GM21786 (cell line): ENCODE measurements around the gene BBLN.
"Not testable (repeated sequence)": the region's sequence is repeated elsewhere in the genome, so short reads cannot be mapped to it uniquely, and the experiment has no call there.

Experiments
- ATAC-seq: cut with Tn5 transposase; IDR thresholded peaks from one replicate; pipeline ENCODE4 v1.9.1; 2021; ENCODE audit not compliant: unreplicated experiment

Gene BBLN

DNA sequence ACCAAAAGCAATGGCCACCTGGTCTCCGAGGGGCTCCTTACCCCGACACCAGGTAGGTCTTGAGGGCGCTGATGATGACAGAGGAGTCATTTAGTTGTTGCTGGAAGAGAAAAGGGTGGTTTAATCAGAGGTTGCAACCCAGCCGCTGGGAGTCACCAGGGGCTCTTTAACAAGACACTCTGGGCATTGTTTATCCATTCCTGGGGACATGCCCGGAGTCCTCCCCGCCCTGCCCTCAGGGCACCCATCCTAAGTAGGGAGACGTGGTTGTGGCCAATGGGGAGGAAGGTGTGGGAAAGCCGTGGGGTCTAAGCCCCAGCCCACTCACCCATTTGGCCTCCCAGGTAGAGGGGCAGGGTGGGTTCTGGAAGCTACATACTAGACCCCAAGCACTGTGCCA, 35.6 kb upstream of the BBLN start:
- ATAC-seq, result no peak

DNA sequence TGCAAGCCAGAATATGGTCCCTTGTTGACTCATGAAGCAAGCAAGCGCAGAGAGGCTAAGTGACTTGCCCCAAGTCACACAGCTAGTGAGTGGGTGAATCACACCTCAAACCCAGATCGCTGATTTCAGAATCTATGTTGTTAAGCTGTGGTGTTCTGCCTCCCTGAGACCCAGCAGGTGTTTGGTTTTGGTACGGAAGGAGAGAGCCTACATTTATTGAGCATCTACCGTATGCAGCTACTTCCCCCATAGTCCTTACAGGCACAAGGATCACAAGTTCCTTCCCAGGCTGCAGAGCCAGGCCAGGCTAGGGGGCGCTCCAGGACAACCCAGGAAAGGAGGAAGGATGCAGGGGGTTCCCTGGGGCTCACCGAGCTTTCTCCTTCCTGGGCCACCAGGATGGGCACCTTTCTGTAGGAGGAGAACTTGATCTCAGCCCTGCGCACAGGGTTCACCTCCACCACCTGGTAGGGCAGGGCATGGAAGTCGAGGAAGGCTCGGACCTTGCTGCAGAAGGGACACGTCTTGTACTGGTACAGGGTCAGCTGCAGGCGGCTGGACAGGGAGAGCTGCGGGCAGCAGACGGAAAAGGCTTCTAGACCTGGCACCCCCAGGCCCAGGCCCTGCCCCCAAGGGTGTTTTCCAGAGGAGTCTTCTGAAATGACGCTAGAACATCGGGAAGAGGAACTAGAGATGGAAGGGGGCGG, 35.0 kb upstream of the BBLN start:
- no peak for ATAC-seq

DNA sequence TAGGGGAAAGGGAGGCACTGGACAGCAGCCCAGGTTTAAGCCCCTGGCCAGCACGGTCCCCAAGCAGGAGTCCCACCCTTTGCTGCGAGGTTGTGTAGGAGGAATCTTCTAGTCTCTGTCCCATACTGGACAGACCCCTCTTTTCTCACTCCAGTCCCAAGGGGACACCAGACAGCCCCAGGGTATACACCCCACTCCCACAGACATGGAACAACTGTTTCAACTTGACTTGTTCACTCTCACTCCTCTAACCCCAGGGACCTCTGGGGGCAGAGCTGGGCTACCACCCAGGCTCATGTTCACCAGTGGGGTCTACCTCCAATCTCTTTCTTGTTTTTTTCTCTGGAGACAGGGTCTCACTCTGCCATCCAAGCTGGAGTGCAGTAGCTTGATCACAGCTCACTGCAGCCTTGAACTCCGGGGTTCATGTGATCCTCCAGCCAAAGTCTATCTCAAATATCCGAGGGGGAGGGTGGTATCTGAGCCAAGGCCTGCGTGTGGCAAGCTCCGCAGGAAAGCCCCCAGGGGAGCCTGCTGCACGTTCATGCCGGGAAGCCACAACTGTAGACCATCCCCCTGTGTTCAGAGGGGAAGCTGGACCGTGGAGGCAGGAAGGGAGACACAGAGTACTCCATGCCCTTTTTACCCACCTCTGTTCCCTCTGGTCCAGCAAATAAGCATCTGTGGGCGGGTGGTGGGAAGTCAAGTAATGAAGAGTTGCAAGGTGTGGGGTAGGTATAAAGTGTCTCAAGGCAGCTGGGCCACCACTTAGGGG, 34.3 kb upstream of the BBLN start:
- ATAC-seq, result no peak

DNA sequence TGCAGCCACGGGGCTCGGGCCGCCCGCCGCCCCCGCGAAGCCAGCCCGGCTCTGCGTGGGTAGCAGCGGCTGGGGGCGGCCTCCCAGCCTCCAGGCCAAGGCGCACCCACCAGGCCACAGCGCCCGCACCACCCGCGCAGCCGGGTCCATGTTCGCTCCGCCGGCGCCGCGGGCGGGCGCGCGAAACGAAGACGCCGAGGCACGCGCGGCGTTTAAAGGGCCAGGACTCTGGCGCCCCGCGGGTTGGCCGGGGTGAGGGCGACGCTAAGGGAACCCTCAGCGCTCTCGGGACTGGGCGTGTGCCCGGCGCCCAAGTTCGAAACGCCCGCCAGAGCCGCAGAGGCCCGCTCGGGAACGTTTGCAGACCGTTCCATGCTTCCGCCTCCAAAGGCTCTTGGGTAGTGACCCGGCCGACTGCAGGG, 32.5 kb upstream of the BBLN start, which contains the start of gene PTGES2:
PTGES2 (minus strand) TSS at position 162 of the 422 bp plus-strand sequence; CDS start at position 150, 12 bp downstream.
- peak; percentile 44 for ATAC-seq

DNA sequence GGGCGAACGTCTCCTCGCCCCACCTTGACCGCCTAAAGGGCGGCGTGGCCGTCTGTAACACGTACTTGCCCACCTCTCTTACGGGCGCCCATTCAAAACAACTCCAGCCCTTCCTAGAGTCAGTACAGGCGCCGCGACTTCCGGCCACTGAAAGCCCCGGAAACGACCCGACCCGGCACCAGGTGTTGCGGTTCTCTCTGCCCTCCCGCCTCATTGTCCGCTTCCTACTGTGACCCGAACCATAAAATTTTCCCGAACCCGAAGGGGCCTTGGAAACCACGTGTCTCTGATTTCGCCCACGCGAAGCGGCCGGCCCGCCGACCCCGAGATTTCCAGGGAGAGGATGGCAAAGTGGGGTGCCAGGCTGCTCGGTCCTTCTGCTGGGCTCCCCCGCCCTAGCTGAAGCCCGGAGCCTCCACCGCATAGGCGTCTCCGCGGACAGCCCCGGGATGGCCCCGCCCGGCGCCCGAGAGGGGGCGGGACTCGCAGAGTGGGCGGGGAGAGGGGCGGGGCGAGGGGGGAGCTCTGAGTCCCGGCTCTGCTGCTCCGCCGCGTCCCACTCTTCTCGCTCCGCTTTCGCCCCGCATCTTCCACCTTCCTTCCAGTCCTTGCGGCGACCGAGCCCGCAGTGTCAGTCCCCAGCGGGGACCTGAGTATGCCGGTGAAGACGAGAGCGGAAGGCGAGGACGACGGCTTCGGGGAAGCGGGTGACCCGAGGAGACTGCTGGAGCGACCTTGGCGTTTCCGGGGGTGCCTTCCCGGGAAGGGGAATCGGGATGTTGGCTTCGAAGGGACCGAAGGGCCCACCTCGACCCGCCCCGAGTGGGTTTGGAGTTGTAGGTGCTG, 31.9 kb upstream of the BBLN start:
- peak; percentile 59 for ATAC-seq

DNA sequence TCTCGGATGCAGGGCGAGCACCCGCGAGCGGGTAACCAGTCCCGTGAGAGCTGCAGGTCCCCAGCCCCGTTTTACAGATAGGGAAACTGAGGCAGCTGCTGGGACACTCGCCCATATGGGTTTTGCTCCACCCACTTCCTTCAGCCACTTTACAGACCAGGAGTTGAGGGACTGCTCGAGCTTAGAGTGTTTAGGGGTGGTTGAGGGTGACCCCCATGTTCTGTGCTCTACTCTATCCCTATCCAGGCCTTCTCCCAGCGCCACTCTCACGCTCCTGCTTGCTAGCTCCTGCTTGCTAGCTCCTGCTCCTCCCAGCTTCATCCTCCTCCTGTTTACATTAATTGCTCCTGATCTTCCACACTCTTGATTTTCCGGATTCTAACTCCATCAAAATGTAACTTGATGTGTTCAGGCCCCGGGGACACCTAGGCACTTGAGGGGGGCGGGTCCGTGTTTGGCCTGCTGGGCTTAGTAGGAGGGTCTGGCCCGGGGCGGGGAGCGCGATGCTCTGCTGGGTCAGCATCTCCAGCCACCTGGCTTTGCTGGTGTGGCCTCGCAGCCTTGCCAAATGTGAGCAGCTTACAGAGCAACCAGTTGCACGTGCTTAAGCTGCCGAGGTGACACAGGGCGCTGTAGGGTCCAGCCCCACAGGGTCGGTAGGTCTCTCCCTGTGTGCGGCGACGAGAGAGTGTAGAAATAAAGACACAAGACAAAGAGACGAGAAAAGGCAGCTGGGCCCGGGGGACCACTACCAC, 31.1 kb upstream of the BBLN start:
- ATAC-seq, result no peak

DNA sequence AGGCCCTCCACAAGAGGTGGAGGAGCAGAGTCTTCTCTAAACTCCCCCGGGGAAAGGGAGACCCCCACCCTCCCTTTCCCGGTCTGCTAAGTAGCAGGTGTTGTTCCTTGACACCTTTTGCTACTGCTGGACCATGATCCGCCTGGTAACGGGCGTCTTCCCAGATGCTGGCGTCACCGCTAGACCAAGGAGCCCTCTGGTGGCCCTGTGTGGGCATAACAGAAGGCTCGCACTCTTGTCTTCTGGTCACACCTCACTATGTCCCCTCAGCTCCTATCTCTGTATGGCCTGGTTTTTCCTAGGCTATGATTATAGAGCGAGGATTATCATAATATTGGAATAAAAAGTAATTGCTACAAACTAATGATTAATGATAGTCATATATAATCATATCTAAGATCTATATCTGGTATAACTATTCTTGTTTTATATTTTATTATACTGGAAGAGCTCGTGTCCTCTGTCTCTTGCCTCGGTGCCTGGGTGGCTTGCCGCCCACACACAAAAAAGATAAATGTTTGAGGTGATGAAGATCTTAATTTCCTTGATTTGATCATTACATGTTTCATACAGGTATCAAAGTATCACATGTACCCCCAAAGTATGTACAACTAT, 30.0 kb upstream of the BBLN start:
- ATAC-seq, result not testable (repeated sequence)

DNA sequence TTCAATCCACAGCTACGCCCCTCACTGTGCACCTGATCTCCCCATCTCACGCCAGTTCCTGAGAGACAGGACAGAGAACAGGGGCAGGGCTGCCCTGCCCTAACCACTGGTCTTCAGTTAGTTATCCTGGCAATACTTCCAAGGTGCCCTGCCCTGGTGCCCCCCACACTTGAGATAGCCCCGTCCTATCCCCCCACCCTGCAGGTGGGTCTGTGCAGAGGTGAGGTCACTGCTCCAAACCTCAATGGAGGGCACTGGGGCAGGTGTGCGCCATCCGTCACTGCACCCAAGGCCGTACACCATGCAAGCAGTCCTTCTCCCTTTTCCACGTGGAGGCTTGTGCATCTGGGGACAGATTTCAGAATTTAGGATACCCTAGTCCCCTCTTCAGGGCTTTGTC, 29.4 kb upstream of the BBLN start:
- not testable (repeated sequence) for ATAC-seq

DNA sequence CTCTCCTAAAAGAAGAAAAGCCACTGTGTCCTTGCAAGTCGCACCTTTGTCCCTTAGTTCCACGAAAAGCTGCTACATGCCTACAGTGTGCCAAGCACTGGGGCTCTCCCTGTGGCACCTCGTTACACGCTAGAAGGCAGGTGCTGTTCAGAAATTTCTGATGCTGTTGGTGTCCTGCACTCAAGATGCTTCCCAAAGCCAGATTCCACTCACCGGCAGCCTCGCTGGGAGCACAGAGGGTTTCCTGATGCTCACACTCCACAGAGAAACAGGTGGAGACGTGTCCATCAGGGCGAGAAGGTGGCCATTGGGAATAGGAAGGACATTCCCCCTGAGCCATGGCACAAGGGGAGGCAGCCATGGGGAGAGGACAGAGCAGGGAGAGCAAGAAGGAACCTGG, 28.7 kb upstream of the BBLN start:
- not testable (repeated sequence) for ATAC-seq

DNA sequence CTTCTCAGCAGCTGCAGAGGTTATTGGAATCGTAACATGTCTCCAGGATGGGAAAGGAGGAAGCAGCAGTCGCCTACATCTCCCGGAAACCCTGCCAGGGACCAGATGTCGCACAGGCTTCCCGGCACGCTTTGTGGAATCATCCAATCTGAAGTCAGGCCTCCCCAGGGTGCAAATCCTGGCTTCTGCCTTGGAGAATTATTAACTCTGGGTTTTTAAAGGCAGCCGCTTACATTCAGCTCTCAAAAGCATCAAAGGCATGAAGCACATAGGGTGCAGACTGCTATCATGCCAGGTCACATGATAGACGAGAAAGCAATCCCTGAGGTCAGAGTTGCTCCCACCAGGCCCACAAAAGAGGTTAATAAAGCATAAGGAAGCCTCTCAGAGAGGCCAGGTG, 27.9 kb upstream of the BBLN start:
- not testable (repeated sequence) for ATAC-seq

DNA sequence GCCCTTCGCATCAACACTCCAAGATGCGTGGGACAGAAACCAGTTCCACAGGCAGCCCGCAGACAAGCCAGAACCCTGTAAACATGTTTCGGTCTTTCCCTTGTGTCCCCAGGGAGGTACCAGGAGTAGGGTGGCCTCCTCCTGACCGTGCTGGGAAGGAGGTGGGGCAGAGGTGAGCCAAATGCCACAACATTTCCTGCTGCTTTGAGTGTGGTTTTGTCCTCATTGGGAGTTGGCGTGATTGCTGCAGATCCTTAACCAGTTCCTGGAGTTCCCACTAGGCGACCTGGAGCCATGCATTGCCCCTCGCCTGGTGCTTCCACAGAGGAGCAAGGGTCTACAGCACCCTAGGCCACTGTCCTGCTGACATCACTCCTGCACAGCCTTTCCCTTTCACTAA, 24.5 kb upstream of the BBLN start:
- not testable (repeated sequence) for ATAC-seq

DNA sequence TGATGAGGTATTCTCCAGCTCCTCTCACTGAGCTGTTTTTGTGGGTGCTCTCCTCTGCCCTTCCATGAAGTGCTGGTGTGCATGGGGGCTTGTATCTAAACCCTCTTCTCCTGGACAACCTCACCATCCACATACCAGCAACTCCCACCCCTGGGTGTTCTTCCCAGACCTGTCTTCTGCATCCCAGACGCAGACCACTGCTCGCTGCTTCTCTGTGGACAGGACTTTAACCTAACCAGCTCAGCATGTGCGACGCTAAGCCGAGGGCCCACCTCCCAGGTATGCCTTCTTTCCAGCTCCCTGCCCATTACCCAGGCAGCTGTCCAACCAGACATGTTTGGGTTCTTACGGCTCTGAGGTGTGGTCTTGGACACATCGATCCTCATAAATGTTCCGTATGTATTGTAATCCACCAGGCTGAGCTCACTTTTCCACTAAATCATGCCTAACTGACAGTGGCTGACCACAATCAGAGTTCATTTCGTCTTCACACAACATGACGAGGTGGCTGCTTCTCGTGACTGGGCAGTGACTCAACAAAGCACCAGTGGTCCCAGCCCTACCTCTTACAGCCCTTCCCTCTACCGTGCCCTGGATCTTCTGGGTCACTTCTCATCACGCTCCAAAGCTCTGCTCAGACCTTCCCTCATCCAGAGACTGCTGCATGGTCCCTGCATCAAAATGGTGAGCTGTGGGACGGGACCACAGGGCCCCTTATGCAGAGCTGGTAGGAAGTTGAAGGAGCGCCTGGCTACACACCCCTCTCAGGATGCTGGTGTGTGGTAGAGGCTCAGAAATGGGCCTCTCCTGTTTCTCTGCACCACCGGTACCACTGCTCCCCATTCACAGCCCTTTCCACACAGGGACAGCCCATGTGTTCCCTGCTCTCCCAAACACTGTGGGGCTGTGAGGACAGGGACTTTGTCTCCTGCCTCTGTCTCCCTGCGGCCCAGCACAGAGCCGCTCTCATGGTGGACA, 23.0 kb upstream of the BBLN start:
- no peak for ATAC-seq

DNA sequence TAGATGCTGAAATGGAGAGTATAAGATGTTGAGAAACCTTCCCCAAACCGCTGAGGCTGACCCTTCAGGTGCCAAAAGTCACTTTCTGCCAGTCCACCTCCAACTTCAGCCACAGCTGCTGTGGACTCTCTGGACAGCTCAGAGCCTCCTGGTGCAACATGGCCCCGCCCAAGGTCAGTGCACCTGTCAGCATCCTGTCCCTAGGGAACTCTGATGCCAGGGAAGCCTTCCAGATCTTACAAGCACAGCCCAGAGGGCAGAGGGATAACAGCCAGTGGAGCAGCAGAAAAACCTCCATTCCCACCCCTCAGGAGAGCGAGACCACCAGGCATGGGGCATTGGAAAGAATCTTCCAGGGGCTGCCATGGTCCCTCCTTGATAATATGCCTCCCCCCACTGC, 22.1 kb upstream of the BBLN start:
- ATAC-seq, result no peak

DNA sequence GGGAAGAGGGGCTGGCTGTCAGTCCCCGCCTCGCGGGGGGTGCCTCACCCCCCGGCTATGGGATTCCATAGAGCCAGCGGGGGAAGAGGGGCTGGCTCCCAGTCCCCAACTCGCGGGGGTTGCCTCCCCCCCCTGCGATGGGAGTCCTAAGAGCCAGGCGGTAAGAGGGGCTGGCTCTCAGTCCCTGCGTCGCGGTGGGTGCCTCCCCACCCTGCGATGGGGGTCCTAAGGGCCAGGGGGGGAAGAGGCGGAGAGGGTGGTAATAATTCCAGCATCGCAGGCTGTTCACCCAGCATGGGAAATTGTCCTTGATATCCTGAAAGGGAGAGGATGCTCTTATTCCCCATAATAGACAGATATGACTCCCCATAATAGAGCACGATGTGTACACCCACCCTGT, 20.4 kb upstream of the BBLN start:
- ATAC-seq, result no peak

DNA sequence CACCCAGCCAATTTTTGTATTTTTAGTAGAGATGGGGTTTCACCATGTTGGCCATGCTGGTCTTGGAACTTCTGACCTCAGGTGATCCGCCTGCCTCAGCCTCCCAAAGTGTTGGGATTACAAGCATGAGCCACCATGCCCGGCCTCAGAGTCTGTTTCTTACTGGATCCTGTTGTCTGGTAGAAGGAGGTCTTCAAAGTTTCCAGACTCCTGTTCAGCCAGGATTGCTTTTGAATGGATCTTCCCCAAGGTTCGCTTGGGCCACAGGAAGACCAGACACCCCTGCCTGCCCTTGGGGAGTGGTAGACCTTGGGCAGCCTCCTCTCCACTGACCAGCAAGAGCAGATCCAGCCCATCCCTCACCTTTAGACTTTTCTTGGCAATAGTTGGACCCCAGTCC, 18.5 kb upstream of the BBLN start:
- ATAC-seq, result no peak

DNA sequence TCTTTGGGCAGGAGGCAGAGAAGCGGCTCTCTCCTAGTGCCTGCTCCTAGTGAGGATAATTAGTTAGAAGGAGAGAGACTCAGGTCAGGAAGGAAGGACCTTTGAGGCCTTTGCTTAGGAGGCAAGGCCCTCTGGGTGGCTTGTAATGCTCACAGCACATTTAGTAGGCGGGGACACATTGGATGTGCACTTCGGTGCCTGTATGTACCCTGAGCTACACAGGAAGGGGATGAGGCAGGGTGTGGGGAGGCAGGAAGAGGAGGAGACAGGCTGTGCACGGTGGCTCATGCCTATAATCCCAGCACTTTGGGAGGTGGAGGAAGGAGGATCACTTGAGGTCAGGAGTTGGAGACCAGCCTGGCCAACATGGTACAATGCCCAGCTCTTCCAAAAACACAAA, 18.0 kb upstream of the BBLN start:
- ATAC-seq, result no peak

DNA sequence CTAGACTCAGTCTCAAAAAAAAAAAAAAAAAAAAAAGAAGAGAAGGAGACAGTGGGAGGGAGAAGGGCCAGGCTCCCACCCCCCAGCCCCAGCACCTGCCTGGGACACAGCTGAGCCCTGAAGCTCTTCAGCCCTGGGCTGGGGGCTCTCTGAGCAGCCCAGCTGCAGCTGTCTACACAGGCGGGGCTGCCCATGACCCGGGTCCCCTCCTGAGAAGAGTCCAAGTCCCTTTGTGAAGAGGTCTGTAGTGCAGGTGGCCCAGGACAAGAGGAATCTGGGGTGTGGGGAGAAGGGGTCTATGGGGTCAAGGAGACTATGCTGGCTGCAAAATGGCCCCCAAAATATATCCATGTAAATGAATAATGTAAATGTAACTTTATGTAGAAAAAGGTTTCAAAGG, 17.5 kb upstream of the BBLN start:
- ATAC-seq, result no peak

DNA sequence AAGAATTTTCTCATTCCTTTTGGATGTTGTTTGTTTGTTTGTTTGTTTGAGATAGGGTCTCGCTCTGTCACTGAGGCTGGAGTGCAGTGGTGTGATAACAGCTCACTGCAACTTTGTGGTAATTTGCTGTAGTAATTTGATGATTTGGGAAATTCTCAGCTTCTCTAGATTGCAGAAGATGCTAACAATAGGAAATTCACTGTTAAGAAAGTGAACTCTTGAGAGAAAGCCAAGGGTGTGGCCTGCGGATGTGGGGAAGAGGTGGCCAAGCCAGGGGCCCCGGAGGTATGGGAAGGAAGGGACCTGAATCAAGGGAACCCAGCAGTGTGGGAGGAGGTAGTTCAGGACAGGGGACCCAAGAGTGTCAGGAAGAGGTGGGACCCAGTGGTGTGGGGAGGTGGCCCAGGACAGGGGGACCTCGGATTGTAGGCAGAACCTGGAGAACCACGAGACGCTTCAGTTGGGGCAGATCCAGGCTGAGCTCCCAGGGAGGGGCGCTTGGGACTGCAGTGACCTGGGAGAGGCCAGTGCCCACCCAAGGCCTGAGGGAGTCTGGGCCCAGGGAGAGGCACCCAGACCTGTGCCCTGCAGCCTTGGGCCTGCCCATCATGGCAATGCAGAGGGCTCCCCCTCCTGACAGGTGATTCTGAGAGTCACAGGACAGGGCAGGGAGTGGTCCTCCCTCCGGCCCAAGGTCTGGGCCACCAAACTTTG, 16.4 kb upstream of the BBLN start:
- no peak for ATAC-seq
